ENCODE data around the gene TBC1D5. TPM values are rescaled to one million over a fixed set of nuclear protein-coding genes. Genes with fewer than 3 reads are reported as not detected.
"Not testable (repeated sequence)": the region's sequence is repeated elsewhere in the genome, so short reads cannot be mapped to it uniquely, and the experiment has no call there.

Gene TBC1D5
- total and polyA plus RNA-seq, 2 of the 8 experiments (the other 6 are each of a cell fraction or from before 2014, with no cell fraction given) = 11.0 to 22.9 TPM

GRCh38 chr3:17128671-17129070 lies 613.8 kb downstream of the TBC1D5 start:
- H3K4me1 ChIP-seq (replicated peaks in 1 of 4; ENCODE audit: control insufficient read depth in 3 of 4, insufficient read depth in 4 of 4, low read length in 3 of 4) = not testable (repeated sequence)

More at GRCh38 chr3:17128671-17129070, 613.8 kb downstream of the TBC1D5 start:
- FAIRE-seq; POLR2A ChIA-PET (ENCODE audit: partially characterized antibody); H3K23me2 ChIP-seq (ENCODE audit: low read depth, low read length); H3K9me3 ChIP-seq (ENCODE audit: insufficient read depth in 2 of 2, low read depth in 1 of 2, low read length in 1 of 2); H2BK5ac ChIP-seq (ENCODE audit: low read depth, low read length); H3K18ac ChIP-seq (ENCODE audit: extremely low read depth, low read length); H3K36me3 ChIP-seq (ENCODE audit: control insufficient read depth in 2 of 4, insufficient read depth in 4 of 4, low read length in 3 of 4); H3K79me1 ChIP-seq (ENCODE audit: low read depth, low read length); H3K79me2 ChIP-seq (ENCODE audit: control insufficient read depth in 1 of 2, insufficient read depth in 2 of 2, low read length in 2 of 2); H3K27me3 ChIP-seq (replicated peaks in 1 of 4; ENCODE audit: control insufficient read depth in 3 of 4, extremely low read depth in 1 of 4, insufficient read depth in 3 of 4, low read length in 3 of 4); H2BK15ac ChIP-seq (ENCODE audit: low read length); H4K20me1 ChIP-seq (replicated peaks in 1 of 2; ENCODE audit: control insufficient read depth in 1 of 2, insufficient read depth in 2 of 2, low read length in 2 of 2); H3K56ac ChIP-seq (replicated peaks; ENCODE audit: insufficient read length, low read depth, low read length); H4K91ac ChIP-seq (replicated peaks; ENCODE audit: insufficient read length, low read length); H3K23ac ChIP-seq (ENCODE audit: insufficient read length); H2AK5ac ChIP-seq (ENCODE audit: low read depth, low read length); H3K4me3 ChIP-seq (ENCODE audit: extremely low read depth in 1 of 4, insufficient read depth in 2 of 4, low read depth in 3 of 4, low read length in 4 of 4); H4K5ac ChIP-seq (ENCODE audit: insufficient read length, low read depth, low read length); H4K8ac ChIP-seq (ENCODE audit: extremely low read depth, insufficient read depth, low read length); H3K9ac ChIP-seq (replicated peaks in 1 of 4; ENCODE audit: extremely low read depth in 1 of 4, low read depth in 3 of 4, low read length in 3 of 4); H3K4ac ChIP-seq (replicated peaks; ENCODE audit: insufficient read length, low read depth, low read length); H3K27ac ChIP-seq (ENCODE audit: low read depth, low read length); H3K4me2 ChIP-seq (ENCODE audit: insufficient read depth in 1 of 2, low read depth in 2 of 2, low read length in 2 of 2); H2BK120ac ChIP-seq (replicated peaks; ENCODE audit: low read depth, low read length); H2AFZ ChIP-seq (ENCODE audit: low read length); H2BK12ac ChIP-seq (ENCODE audit: low read depth, low read length); H2BK20ac ChIP-seq (ENCODE audit: low read length); H3K14ac ChIP-seq (ENCODE audit: insufficient read length): not testable (repeated sequence)
- DNase-seq (ENCODE audit: low read depth in 1 of 2, low spot score in 2 of 2) = peak in 1 of 2 experiments; percentile 30
- CTCF ChIA-PET (ENCODE audit: partially characterized antibody) = interaction anchor here (0.6 kb wide), 1 partner anchor 10 kb away, joined by 3 read pairs; no protein-coding TSS in a partner anchor
- WGBS, 2 experiments (ENCODE audit: extremely low coverage in 1 of 2, insufficient coverage in 1 of 2, insufficient read length in 1 of 2, insufficient replicate concordance in 2 of 2, low coverage in 1 of 2, low lambda C conversion rate in 2 of 2, missing lambda C conversion rate in 1 of 2) = 89% methylated on average over 3 of the region's 3 CpGs; no CpG with 5 or more reads in 1 of the 2 experiments
